Endothelial cell (in vitro differentiated cells): ENCODE measurements around the gene BMS1. TPM values are rescaled to one million over a fixed set of nuclear protein-coding genes. Genes with fewer than 3 reads are reported as not detected.

ENCODE experiments used
- DNase-seq: peaks from one replicate; pipeline ENCODE4 v3.0.0; 2021; ENCODE audit warnings: low spot score
- H3K27ac Mint-ChIP-seq: one replicate; pipeline ENCODE4 v1.8.0; 2021; ENCODE audit warnings: mixed read lengths, inconsistent platforms; ENCODE audit not compliant: unreplicated experiment
- H3K27me3 Mint-ChIP-seq: one replicate; pipeline ENCODE4 v1.8.0; 2021; ENCODE audit warnings: mild to moderate bottlenecking, moderate library complexity, mixed read lengths, inconsistent platforms; ENCODE audit not compliant: unreplicated experiment
- H3K36me3 Mint-ChIP-seq: one replicate; pipeline ENCODE4 v1.8.0; 2021; ENCODE audit warnings: mild to moderate bottlenecking, low read depth, mixed read lengths, inconsistent platforms; ENCODE audit not compliant: unreplicated experiment
- H3K4me1 Mint-ChIP-seq: one replicate; pipeline ENCODE4 v1.8.0; 2021; ENCODE audit warnings: mild to moderate bottlenecking, mixed read lengths, inconsistent platforms; ENCODE audit not compliant: unreplicated experiment
- H3K4me3 Mint-ChIP-seq: one replicate; pipeline ENCODE4 v1.8.0; 2021; ENCODE audit warnings: mild to moderate bottlenecking, mixed read lengths, inconsistent platforms; ENCODE audit not compliant: unreplicated experiment
- H3K9me3 Mint-ChIP-seq: one replicate; pipeline ENCODE4 v1.8.0; 2021; ENCODE audit warnings: mixed read lengths, inconsistent platforms; ENCODE audit not compliant: unreplicated experiment
- total RNA-seq: library from RNA; stranded (reverse); fragmentation: NEBNext Ultra II Directional; extraction: Animal tissue kit (Norgen Biotek cat#: 25700); gene quantifications from one replicate; pipeline ENCODE4 v1.2.1, GENCODE V29; 2021; ENCODE audit not compliant: unreplicated experiment
- TF ChIP-seq, protein P1 (sequence below): fragments of 200-600 bp; sonication (generic); IDR thresholded peaks from one replicate; pipeline ENCODE4 v1.5.0; 2021; ENCODE audit warnings: antibody characterized with exemption; ENCODE audit not compliant: unreplicated experiment

Gene BMS1
- total RNA-seq, 1 donor from 2014 or later = 22.4 TPM

DNA sequence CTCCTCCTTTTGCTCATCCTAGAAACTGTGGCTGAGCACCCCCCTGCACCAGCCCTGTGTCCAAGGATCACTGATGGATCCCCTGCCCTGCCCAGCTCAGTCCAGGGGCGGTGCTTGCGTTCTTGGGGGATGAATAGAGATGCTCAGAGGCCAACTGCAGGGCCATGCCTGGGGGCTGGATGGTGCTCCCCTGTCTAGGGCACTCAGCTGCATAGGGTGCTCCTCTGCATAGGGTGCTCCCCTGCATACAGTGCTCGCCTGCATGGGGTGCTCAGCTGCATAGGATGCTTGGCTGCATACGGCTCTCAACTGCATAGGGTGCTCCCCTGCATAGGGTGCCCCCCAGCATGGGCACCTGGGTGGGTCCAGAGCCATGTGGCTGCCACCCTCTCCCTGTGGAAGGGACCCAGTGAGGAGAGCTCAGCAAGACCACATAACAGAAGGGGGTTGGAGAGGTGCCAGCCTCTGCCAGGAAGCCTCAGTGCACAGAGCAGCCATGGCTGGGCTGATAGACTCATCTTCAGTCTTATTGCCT lies 95.0 kb downstream of the BMS1 start:
- Mint-ChIP-seq H3K4me1 (peaks cover 3% of the 10 kb centered on the region), H3K27me3 (peaks cover 8% of the 10 kb centered on the region), H3K27ac (no peak overlapping the region), H3K4me3 (no peak overlapping the region), H3K9me3 (peaks cover 6% of the 10 kb centered on the region), H3K36me3 (peaks cover 7% of the 10 kb centered on the region)
- TF ChIP-seq, protein P1, sequence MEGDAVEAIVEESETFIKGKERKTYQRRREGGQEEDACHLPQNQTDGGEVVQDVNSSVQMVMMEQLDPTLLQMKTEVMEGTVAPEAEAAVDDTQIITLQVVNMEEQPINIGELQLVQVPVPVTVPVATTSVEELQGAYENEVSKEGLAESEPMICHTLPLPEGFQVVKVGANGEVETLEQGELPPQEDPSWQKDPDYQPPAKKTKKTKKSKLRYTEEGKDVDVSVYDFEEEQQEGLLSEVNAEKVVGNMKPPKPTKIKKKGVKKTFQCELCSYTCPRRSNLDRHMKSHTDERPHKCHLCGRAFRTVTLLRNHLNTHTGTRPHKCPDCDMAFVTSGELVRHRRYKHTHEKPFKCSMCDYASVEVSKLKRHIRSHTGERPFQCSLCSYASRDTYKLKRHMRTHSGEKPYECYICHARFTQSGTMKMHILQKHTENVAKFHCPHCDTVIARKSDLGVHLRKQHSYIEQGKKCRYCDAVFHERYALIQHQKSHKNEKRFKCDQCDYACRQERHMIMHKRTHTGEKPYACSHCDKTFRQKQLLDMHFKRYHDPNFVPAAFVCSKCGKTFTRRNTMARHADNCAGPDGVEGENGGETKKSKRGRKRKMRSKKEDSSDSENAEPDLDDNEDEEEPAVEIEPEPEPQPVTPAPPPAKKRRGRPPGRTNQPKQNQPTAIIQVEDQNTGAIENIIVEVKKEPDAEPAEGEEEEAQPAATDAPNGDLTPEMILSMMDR = no peak
- no peak for DNase-seq

DNA sequence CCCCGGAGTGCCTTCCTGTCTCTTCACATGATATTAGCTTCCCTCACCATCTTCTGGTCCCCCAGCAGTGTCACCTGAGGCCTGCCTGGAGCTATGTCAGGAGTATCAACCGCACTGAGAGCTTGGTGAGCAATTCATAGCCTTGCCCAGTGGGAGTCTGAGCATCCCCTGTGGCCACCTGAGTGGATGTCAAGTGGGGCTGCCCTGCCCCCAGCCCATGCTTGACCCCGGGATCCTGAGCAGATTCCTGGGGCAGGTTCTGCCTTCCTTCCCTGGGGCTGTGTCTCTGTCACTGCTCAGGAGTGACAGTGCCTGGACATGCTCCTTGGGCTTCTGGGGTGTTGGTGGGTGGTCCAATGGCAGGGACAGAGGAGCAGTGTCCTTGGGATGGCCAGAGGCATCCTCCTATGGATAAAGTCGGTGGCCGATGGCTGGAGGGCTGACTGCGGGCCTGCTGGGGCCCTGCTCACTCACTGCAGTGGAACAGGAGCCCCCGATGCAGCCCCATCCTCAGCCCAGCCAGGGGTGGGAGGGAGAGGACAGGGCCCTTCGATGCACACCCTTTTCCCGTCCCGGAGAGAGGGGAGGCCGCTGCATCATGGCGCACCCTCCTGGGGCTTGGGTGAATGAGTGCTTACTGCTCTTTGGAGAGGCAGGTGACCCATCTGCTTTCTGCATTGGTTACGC lies 95.7 kb downstream of the BMS1 start:
- H3K9me3 Mint-ChIP-seq = peaks cover 9% of the 10 kb centered on the region
- H3K4me3 Mint-ChIP-seq = no peak overlapping the region
- DNase-seq = no peak

DNA sequence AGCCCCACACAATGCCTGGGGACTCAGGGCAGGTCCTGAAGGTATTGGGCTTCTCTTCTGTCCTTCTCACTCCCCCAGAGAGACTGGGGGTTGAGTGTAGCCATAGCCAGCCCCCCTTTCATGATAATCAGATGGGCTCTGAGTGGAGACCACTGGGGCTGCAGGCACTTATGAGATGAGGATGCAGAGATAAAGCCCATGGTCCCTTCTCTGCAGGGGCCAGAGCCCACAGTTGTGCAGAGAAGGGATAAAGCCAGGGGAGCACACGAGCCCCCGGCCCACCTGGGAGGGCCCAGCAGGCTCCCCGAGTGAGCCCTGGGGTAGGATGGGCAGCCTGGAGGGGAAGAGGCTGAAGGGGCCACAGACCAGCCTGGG lies 96.2 kb downstream of the BMS1 start:
- TF ChIP-seq, protein P1 = no peak
- peaks cover 7% of the 10 kb centered on the region for H3K27me3 Mint-ChIP-seq
- H3K4me1 Mint-ChIP-seq = peaks cover 3% of the 10 kb centered on the region
- H3K27ac Mint-ChIP-seq = no peak overlapping the region
- H3K36me3 Mint-ChIP-seq = peaks cover 11% of the 10 kb centered on the region
- peaks cover 9% of the 10 kb centered on the region for H3K9me3 Mint-ChIP-seq
- H3K4me3 Mint-ChIP-seq = no peak overlapping the region
- no peak for DNase-seq

More for the DNA sequence above, 95.7 kb downstream of the BMS1 start:
- Mint-ChIP-seq H3K4me1 (peaks cover 3% of the 10 kb centered on the region), H3K36me3 (peaks cover 11% of the 10 kb centered on the region), H3K27ac (no peak overlapping the region), H3K27me3 (peaks cover 8% of the 10 kb centered on the region)
- TF ChIP-seq, protein P1 = no peak

DNA sequence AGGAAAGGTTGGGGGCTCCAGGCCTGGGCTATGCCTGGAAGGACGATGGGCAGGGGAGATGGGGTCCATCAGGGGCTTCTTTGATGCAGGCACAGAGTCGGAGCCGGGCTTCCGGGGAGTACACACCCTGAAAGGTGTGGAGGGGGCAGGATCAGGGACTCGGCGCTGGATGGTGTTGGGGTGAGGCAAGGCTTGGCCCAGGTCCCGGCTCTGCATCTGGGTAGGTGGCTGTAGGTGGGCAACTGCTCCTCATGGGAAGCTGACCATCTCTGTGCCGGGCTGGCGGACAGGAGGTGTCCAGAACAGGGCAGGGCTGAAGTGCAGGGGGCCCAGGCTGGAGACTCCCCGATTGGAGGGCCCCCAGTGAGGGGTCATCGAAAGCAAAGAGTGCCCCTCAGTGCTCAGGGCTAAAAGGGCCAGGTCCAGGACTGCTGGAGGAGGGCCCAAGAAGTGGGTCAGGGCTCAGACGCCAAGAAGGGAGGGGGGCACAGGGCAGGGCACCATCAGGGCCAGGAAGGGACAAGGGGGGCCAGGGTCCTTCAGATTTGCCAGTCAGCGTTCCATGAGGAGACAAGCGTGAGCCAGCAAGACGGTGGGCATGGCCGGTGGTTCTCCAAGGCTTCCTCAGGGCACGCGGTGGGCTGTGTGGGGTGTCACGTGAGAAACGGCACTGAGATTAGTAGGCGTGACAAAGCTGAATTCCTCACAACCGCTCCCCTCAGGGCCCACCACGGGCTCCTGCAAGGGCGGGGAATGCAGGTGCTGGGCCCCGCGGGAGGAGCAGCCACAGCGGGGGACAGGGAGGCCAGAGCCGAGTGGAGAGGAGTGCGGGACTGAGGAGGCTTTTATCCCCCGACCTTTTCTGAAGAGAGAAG lies 97.0 kb downstream of the BMS1 start:
- Mint-ChIP-seq H3K4me3 (peak overlapping the region; percentile 42), H3K9me3 (peaks cover 9% of the 10 kb centered on the region), H3K27me3 (peaks cover 8% of the 10 kb centered on the region), H3K27ac (no peak overlapping the region), H3K36me3 (peaks cover 11% of the 10 kb centered on the region), H3K4me1 (peaks cover 3% of the 10 kb centered on the region)
- TF ChIP-seq, protein P1 = no peak
- no peak for DNase-seq
